ENCODE measurements around the gene CDC14A. TPM values are rescaled to one million over a fixed set of nuclear protein-coding genes. Genes with fewer than 3 reads are reported as not detected.

Gene CDC14A
- total RNA-seq, 1 donor from 2014 or later, result 12.9 TPM

DNA sequence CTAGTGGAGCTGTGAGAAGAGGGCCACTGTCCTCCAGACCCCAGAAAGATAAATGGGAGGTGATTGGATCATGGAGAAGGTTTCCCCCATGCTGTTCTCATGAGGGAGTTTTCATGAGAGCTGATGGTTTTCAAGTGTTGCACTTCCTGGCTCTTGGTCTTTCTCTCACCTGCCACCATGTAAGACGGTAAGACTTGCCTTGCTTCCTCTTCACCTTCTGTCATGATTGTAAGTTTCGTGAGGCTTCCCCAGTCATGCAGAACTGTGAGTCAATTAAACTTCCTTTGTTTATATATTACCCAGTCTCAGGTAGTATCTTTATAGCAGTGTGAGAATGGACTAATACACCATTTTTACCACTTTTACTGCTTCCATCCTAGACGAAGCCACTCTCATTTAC lies 213.2 kb downstream of the CDC14A start:
- peaks cover 8% of the 10 kb centered on the region for H3K4me1 Mint-ChIP-seq (ENCODE audit: unreplicated experiment)
- peaks cover 2% of the 10 kb centered on the region for H3K27me3 Mint-ChIP-seq (ENCODE audit: unreplicated experiment)
- H3K27ac Mint-ChIP-seq (ENCODE audit: unreplicated experiment), result no peak overlapping the region
- TF ChIP-seq, protein P1, sequence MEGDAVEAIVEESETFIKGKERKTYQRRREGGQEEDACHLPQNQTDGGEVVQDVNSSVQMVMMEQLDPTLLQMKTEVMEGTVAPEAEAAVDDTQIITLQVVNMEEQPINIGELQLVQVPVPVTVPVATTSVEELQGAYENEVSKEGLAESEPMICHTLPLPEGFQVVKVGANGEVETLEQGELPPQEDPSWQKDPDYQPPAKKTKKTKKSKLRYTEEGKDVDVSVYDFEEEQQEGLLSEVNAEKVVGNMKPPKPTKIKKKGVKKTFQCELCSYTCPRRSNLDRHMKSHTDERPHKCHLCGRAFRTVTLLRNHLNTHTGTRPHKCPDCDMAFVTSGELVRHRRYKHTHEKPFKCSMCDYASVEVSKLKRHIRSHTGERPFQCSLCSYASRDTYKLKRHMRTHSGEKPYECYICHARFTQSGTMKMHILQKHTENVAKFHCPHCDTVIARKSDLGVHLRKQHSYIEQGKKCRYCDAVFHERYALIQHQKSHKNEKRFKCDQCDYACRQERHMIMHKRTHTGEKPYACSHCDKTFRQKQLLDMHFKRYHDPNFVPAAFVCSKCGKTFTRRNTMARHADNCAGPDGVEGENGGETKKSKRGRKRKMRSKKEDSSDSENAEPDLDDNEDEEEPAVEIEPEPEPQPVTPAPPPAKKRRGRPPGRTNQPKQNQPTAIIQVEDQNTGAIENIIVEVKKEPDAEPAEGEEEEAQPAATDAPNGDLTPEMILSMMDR (IDR thresholded peaks at IDR 0.05; ENCODE audit: unreplicated experiment), result no peak
- H3K36me3 Mint-ChIP-seq (ENCODE audit: low read depth, unreplicated experiment), result no peaks in the 10 kb centered on the region
- H3K9me3 Mint-ChIP-seq (ENCODE audit: unreplicated experiment), result no peaks in the 10 kb centered on the region
- no peak overlapping the region for H3K4me3 Mint-ChIP-seq (ENCODE audit: unreplicated experiment)
- DNase-seq (ENCODE audit: low spot score), result no peak

DNA sequence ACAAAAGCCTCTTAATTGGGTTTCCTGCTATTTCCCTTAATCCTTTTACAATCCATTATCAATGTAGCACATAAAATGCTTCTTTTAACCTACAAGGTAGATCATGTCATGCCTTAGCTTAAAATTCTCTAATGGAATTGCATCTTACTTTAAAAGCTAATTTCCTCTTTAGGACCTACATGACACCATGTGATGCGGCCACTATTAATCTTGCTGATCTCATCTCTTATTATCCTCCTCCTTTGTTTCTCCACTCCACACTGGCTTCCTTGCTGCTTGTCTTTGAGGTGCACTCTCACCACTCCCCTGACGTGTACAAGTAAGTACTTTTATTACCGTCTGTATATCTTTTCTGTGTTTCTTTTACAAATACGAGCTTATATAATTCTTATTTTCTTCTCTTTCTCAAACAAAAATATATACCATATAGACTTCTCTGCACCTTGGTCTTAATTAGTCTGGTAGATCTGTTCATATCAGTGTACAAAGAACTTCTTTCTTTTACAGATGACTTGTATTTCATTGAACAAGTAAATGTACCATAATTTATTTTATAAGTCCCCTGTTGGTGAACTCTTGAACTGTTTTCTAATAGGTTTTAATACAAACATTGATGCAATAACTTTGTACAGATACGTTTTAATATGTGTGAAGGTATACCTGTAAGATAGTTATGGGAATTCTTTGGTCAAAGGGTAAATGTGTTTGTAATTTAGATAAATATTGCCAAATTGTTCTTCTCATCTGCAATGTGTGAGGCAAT lies 213.8 kb downstream of the CDC14A start:
- H3K27me3 Mint-ChIP-seq (ENCODE audit: unreplicated experiment), result peaks cover 2% of the 10 kb centered on the region
- H3K9me3 Mint-ChIP-seq (ENCODE audit: unreplicated experiment), result no peaks in the 10 kb centered on the region
- peaks cover 8% of the 10 kb centered on the region for H3K4me1 Mint-ChIP-seq (ENCODE audit: unreplicated experiment)
- H3K4me3 Mint-ChIP-seq (ENCODE audit: unreplicated experiment), result no peak overlapping the region
- no peaks in the 10 kb centered on the region for H3K36me3 Mint-ChIP-seq (ENCODE audit: low read depth, unreplicated experiment)
- no peak overlapping the region for H3K27ac Mint-ChIP-seq (ENCODE audit: unreplicated experiment)
- TF ChIP-seq, protein P1 (IDR thresholded peaks at IDR 0.05; ENCODE audit: unreplicated experiment), result peak; percentile 52
- no peak for DNase-seq (ENCODE audit: low spot score)

DNA sequence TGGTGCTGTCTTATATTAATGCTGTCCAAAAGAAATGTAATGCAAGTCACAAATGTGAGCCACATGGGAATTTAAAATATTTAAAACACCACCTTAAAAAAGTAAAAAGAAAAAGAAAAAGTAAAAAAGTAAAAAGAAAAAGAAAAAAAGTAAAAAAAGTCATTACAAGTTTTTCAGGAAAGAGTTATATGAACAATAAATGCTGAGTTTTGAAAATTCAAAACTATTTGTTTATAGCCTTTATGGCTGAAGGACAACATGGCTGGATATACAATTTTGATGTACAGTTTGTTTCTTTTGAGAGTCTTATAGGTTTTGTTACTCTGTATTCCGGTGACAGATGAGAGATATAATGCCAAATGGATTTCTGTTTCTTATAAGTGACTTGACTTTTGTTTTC lies 214.8 kb downstream of the CDC14A start:
- Mint-ChIP-seq H3K27ac (ENCODE audit: unreplicated experiment) (no peak overlapping the region), H3K27me3 (ENCODE audit: unreplicated experiment) (peaks cover 2% of the 10 kb centered on the region), H3K4me1 (ENCODE audit: unreplicated experiment) (peaks cover 8% of the 10 kb centered on the region), H3K9me3 (ENCODE audit: unreplicated experiment) (no peaks in the 10 kb centered on the region), H3K4me3 (ENCODE audit: unreplicated experiment) (no peak overlapping the region), H3K36me3 (ENCODE audit: low read depth, unreplicated experiment) (no peaks in the 10 kb centered on the region)
- DNase-seq (ENCODE audit: low spot score), result no peak
- TF ChIP-seq, protein P1 (IDR thresholded peaks at IDR 0.05; ENCODE audit: unreplicated experiment), result no peak

Other genes with a start within 250 kb of the CDC14A start
- 6.1 TPM for gene SASS6, start 219.6 kb upstream of the CDC14A start, total RNA-seq (ENCODE audit: unreplicated experiment)
- gene TRMT13, start 219.3 kb upstream of the CDC14A start, total RNA-seq (ENCODE audit: unreplicated experiment), result 10.5 TPM
- gene LRRC39, start 174.2 kb upstream of the CDC14A start, total RNA-seq (ENCODE audit: unreplicated experiment), result 0.64 TPM
- 8.7 TPM for gene DBT, start 102.7 kb upstream of the CDC14A start, total RNA-seq (ENCODE audit: unreplicated experiment)
- gene RTCA, start 86.3 kb upstream of the CDC14A start, total RNA-seq (ENCODE audit: unreplicated experiment), result 46.3 TPM
- gene GPR88, start 185.6 kb downstream of the CDC14A start, total RNA-seq (ENCODE audit: unreplicated experiment), result not detected